HepG2 (cell line): Measurements from ENCODE around the gene AQP7. TPM values are rescaled to one million over a fixed set of nuclear protein-coding genes. Genes with fewer than 3 reads are reported as not detected.

Experiments
- ATAC-seq: fragments of 200-7000 bp; cut with Tn5 transposase; 3 replicates; pipeline ENCODE4 v1.9.1; 2020; ENCODE audit warnings: mild to moderate bottlenecking, moderate library complexity
- BruUV-seq: library from RNA; stranded (reverse); fragments of 400-500 nt; replicated peaks from 2 replicates; lab custom pipeline; 2021; lab: Mats Ljungman, UMichigan
- CTCF ChIA-PET: fragments of 300-600 bp; formaldehyde crosslinking; extraction: SDS; loops from one replicate; lab custom pipeline; 2021; ENCODE audit warnings: low total read pairs, inconsistent platforms, low intra/inter-chr PET ratio; lab: Yijun Ruan, JAX
- POLR2A ChIA-PET: fragments of 350-600 bp; sonication (Branson Sonifier 250); formaldehyde crosslinking; loops from one replicate; lab custom pipeline; 2020; ENCODE audit warnings: antibody characterized with exemption, inconsistent platforms; lab: Yijun Ruan, JAX
- DNase-seq: peaks from one replicate; pipeline ENCODE4 v3.0.0-alpha.2; 2015; ENCODE audit warnings: low spot score
- FAIRE-seq: peaks from 3 replicates; lab custom pipeline; 2011; peaks lifted over from hg19 to GRCh38; lab: Jason Lieb, UNC
- H2AFZ ChIP-seq: one replicate; pipeline ENCODE4 v1.6.1; 2011; ENCODE audit warnings: low read length, inconsistent platforms
- H3K27ac ChIP-seq: fragments of 300-600 bp; 3 replicates; pipeline ENCODE4 v1.8.0; 2011; ENCODE audit warnings: mixed run types, mild to moderate bottlenecking, mixed read lengths, low read length, inconsistent platforms; ENCODE audit not compliant: insufficient read depth; ENCODE audit errors: extremely low read length
- H3K27me3 ChIP-seq, 2 experiments: fragments of 200-600 bp in 1 of 2; 2 replicates in 1 of 2; 3 replicates in 1 of 2; pipeline versions ENCODE4 v1.6.0 to v1.8.0; 2011; ENCODE audit warnings: low read length in 2 of 2, mild to moderate bottlenecking in 2 of 2, moderate library complexity in 2 of 2, inconsistent platforms in 1 of 2; ENCODE audit not compliant: insufficient read depth in 2 of 2, control insufficient read depth in 1 of 2
- H3K36me3 ChIP-seq, 2 experiments: fragments of 200-600 bp in 1 of 2; replicated peaks in 1 of 2; 2 replicates in 1 of 2; 3 replicates in 1 of 2; pipeline versions ENCODE4 v1.5.1 to v1.8.0; 2011; ENCODE audit warnings: low read length in 2 of 2, inconsistent platforms in 1 of 2; ENCODE audit not compliant: insufficient read depth in 2 of 2, control insufficient read depth in 1 of 2
- H3K4me1 ChIP-seq: 2 replicates; pipeline ENCODE4 v1.5.1; 2012; ENCODE audit warnings: low read length, inconsistent platforms; ENCODE audit not compliant: insufficient read depth
- H3K4me2 ChIP-seq: 2 replicates; pipeline ENCODE4 v1.6.0; 2011; ENCODE audit warnings: low read depth, low read length, inconsistent platforms
- H3K4me3 ChIP-seq, 3 experiments: fragments of 200-600 bp in 1 of 3; sonication (generic), shearing (Covaris generic) in 1 of 3; replicated peaks in 1 of 3; 2 replicates each; pipeline ENCODE4 v1.5.1; 2011 to 2016; ENCODE audit warnings: low read length in 3 of 3, inconsistent platforms in 2 of 3, low read depth in 2 of 3, mild to moderate bottlenecking in 2 of 3, control low read depth in 1 of 3, mixed read lengths in 1 of 3; ENCODE audit not compliant: insufficient read depth in 1 of 3
- H3K79me2 ChIP-seq: one replicate; pipeline ENCODE4 v1.6.1; 2011; ENCODE audit warnings: low read length, inconsistent platforms; ENCODE audit not compliant: insufficient read depth
- H3K9ac ChIP-seq: 2 replicates; pipeline ENCODE4 v1.6.0; 2011; ENCODE audit warnings: mild to moderate bottlenecking, low read depth, low read length, inconsistent platforms; ENCODE audit not compliant: insufficient read depth
- H3K9me3 ChIP-seq: 2 replicates; pipeline ENCODE4 v1.5.1; 2012; ENCODE audit warnings: mild to moderate bottlenecking, low read length
- H4K20me1 ChIP-seq: 2 replicates; pipeline ENCODE4 v1.6.0; 2011; ENCODE audit warnings: inconsistent platforms, mild to moderate bottlenecking, low read length, moderate library complexity; ENCODE audit not compliant: insufficient read depth
- CREB1 ChIP-seq, 2 experiments: fragments of 450-650 bp in 1 of 2; IDR thresholded peaks; 2 replicates each; pipeline ENCODE4 v1.6.1; 2016 to 2017; ENCODE audit warnings: control low read depth in 1 of 2, mild to moderate bottlenecking in 1 of 2, missing compliant biosample characterization in 1 of 2, missing genetic modification characterization in 1 of 2
- HMG20A ChIP-seq: IDR thresholded peaks from 2 replicates; pipeline ENCODE4 v1.6.1; 2016; ENCODE audit warnings: borderline replicate concordance
- MIER3 ChIP-seq: IDR thresholded peaks from 2 replicates; pipeline ENCODE4 v1.6.1; 2016; ENCODE audit warnings: missing compliant biosample characterization, borderline replicate concordance
- NR2F1 ChIP-seq, 2 experiments: fragments of 450-650 bp in 1 of 2; formaldehyde crosslinking in 1 of 2; IDR thresholded peaks; 2 replicates each; pipeline versions ENCODE4 v1.5.0 to v1.6.1; 2016 to 2020; ENCODE audit warnings: mild to moderate bottlenecking in 1 of 2, missing compliant biosample characterization in 1 of 2, missing genetic modification reagents in 1 of 2, moderate library complexity in 1 of 2
- SKI ChIP-seq: fragments of 450-650 bp; IDR thresholded peaks from one replicate; pipeline ENCODE4 v1.6.1; 2018; ENCODE audit warnings: mild to moderate bottlenecking; ENCODE audit not compliant: partially characterized antibody
- TCF7 ChIP-seq: sonication (generic); IDR thresholded peaks from 2 replicates; pipeline ENCODE4 v1.6.1; 2016; ENCODE audit warnings: antibody characterized with exemption, low read depth
- ZFX ChIP-seq: sonication (generic); formaldehyde crosslinking; IDR thresholded peaks from 2 replicates; pipeline ENCODE4 v1.4.0; 2020; ENCODE audit warnings: mild to moderate bottlenecking, low read depth, missing genetic modification reagents, moderate library complexity
- ZGPAT ChIP-seq: IDR thresholded peaks from 2 replicates; pipeline ENCODE4 v1.6.1; 2016; ENCODE audit warnings: mild to moderate bottlenecking
- WGBS: methylation state at CpG from one replicate; pipeline ENCODE4 v1.1.6; 2017; ENCODE audit warnings: low lambda C conversion rate; 5-methylcytosine and 5-hydroxymethylcytosine counted together
- in situ Hi-C: cut with HindIII; loops from 2 replicates; pipeline ENCODE4 v1.10.0; 2017; ENCODE audit warnings: low pct_unique_long_range_greater_than_20kb; ENCODE audit not compliant: extremely low pct_ligation_motif_present
- intact Hi-C: fragments of 100-400 bp; cut with micrococcal nuclease; formaldehyde crosslinking; loops from one replicate; pipeline ENCODE4 v1.10.0; 2022; ENCODE audit not compliant: unreplicated experiment
- polyA plus RNA-seq, 8 experiments: library from polyadenylated mRNA; depleted of rRNA in 3 of 8; stranded (reverse) in 7 of 8; unstranded in 1 of 8; fragments of >200 nt; fragmentation: Illumina TruSeq in 4 of 8; extraction: Trizol in 4 of 8; gene quantifications; 2 replicates each; pipeline versions ENCODE4 v1.2.1 to v1.2.3, GENCODE V29; 2011 to 2016; ENCODE audit warnings: low read depth in 4 of 8, missing spikeins in 1 of 8, mixed read lengths in 1 of 8; ENCODE audit not compliant: insufficient read depth in 1 of 8
- total RNA-seq, 5 experiments: library from RNA; depleted of rRNA; stranded (reverse); fragments of >200 nt; fragmentation: Illumina TruSeq; extraction: Trizol; gene quantifications; 2 replicates each; pipeline ENCODE4 v1.2.3, GENCODE V29; 2016; ENCODE audit warnings: low read depth in 1 of 5
- TF ChIP-seq, protein P1 (sequence below): IDR thresholded peaks from 2 replicates; pipeline ENCODE4 v1.4.0; 2020; ENCODE audit warnings: mild to moderate bottlenecking, missing genetic modification reagents
- TF ChIP-seq, protein P2 (sequence below), 2 experiments: fragments of 450-650 bp in 1 of 2; sonication (generic) in 1 of 2; formaldehyde crosslinking; IDR thresholded peaks; 2 replicates each; pipeline versions ENCODE4 v1.5.0 to v1.8.0; 2020 to 2022; ENCODE audit warnings: mild to moderate bottlenecking in 1 of 2, missing genetic modification reagents in 1 of 2
- TF ChIP-seq, protein P3 (sequence below): IDR thresholded peaks from 2 replicates; pipeline ENCODE4 v1.6.1; 2016; ENCODE audit warnings: low read depth, missing genetic modification reagents, missing compliant biosample characterization

Gene AQP7
- total and polyA plus RNA-seq, 2 of the 13 experiments (the other 11 are each of a cell fraction or from before 2014, with no cell fraction given) = 1.9 to 2.1 TPM

DNA sequence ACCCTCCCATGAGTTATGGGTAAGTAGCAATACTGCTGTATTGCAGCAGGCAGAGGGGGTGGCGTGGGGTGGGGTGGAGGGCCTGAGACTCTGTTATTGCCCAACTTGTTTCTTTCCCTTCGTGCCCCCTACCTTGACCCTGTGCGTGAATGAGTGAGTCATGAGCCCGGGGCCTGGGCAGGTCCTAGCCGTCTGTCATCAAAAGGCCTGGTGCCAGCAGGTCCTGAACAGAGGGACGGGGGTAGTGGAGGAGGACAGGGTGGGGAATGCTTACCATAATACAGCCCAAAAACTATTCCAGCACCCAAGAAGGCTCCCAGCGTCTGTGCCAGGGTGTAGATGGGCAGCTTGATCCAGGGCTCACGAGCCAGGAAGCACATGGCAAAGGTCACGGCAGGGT, 40.7 kb upstream of the AQP7 start:
- peak; percentile 36; the same call in 2 of the 3 replicates for ATAC-seq
- Histone ChIP-seq H3K4me2 (peak overlapping the region; percentile 57), H3K4me3 (peak overlapping the region in 1 of 3 experiments; percentile 25; a peak in 1 of 6 replicates), H2AFZ (no peak overlapping the region), H4K20me1 (no peaks in the 10 kb centered on the region), H3K79me2 (no peaks in the 10 kb centered on the region), H3K27me3 (peaks cover 8 to 32% of the 10 kb centered on the region in 2 experiments), H3K4me1 (peaks cover 58% of the 10 kb centered on the region), H3K9ac (no peak overlapping the region), H3K36me3 (no peaks in the 10 kb centered on the region), H3K9me3 (no peaks in the 10 kb centered on the region), H3K27ac (no peak overlapping the region)
- no TSS peak for BruUV-seq
- POLR2A ChIA-PET = interaction anchor here (1.0 to 2.9 kb wide), 3 partner anchors 10 to 48 kb away, joined by 4 to 10 read pairs (median 9); no protein-coding TSS in a partner anchor
- intact Hi-C loops (no loop called here), in situ Hi-C loops (no loop called here)
- CTCF ChIA-PET = no interaction called here
- no peak for FAIRE-seq
- peak; percentile 65 for DNase-seq
- 23% methylated on average over 4 of the region's 9 CpGs for WGBS
- TF ChIP-seq ZFX (CRISPR knock-in tag) = peak; percentile 41; the same call in 1 of the 2 replicates
- peak; percentile 90 to 92 for TF ChIP-seq NR2F1 (CRISPR knock-in tag; IDR thresholded peaks at IDR 0.05)
- peak; percentile 39 for TF ChIP-seq SKI
- TF ChIP-seq, protein P1, sequence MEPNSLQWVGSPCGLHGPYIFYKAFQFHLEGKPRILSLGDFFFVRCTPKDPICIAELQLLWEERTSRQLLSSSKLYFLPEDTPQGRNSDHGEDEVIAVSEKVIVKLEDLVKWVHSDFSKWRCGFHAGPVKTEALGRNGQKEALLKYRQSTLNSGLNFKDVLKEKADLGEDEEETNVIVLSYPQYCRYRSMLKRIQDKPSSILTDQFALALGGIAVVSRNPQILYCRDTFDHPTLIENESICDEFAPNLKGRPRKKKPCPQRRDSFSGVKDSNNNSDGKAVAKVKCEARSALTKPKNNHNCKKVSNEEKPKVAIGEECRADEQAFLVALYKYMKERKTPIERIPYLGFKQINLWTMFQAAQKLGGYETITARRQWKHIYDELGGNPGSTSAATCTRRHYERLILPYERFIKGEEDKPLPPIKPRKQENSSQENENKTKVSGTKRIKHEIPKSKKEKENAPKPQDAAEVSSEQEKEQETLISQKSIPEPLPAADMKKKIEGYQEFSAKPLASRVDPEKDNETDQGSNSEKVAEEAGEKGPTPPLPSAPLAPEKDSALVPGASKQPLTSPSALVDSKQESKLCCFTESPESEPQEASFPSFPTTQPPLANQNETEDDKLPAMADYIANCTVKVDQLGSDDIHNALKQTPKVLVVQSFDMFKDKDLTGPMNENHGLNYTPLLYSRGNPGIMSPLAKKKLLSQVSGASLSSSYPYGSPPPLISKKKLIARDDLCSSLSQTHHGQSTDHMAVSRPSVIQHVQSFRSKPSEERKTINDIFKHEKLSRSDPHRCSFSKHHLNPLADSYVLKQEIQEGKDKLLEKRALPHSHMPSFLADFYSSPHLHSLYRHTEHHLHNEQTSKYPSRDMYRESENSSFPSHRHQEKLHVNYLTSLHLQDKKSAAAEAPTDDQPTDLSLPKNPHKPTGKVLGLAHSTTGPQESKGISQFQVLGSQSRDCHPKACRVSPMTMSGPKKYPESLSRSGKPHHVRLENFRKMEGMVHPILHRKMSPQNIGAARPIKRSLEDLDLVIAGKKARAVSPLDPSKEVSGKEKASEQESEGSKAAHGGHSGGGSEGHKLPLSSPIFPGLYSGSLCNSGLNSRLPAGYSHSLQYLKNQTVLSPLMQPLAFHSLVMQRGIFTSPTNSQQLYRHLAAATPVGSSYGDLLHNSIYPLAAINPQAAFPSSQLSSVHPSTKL (CRISPR knock-in tag) = peak; percentile 81
- TF ChIP-seq, protein P2, sequence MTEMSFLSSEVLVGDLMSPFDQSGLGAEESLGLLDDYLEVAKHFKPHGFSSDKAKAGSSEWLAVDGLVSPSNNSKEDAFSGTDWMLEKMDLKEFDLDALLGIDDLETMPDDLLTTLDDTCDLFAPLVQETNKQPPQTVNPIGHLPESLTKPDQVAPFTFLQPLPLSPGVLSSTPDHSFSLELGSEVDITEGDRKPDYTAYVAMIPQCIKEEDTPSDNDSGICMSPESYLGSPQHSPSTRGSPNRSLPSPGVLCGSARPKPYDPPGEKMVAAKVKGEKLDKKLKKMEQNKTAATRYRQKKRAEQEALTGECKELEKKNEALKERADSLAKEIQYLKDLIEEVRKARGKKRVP (CRISPR knock-in tag; IDR thresholded peaks at IDR 0.05) = peak in 1 of 2 experiments; percentile 65; a peak in 2 of 4 replicates
- TF ChIP-seq MIER3 = peak; percentile 23; the same call in 1 of the 2 replicates
- TF ChIP-seq, protein P3, sequence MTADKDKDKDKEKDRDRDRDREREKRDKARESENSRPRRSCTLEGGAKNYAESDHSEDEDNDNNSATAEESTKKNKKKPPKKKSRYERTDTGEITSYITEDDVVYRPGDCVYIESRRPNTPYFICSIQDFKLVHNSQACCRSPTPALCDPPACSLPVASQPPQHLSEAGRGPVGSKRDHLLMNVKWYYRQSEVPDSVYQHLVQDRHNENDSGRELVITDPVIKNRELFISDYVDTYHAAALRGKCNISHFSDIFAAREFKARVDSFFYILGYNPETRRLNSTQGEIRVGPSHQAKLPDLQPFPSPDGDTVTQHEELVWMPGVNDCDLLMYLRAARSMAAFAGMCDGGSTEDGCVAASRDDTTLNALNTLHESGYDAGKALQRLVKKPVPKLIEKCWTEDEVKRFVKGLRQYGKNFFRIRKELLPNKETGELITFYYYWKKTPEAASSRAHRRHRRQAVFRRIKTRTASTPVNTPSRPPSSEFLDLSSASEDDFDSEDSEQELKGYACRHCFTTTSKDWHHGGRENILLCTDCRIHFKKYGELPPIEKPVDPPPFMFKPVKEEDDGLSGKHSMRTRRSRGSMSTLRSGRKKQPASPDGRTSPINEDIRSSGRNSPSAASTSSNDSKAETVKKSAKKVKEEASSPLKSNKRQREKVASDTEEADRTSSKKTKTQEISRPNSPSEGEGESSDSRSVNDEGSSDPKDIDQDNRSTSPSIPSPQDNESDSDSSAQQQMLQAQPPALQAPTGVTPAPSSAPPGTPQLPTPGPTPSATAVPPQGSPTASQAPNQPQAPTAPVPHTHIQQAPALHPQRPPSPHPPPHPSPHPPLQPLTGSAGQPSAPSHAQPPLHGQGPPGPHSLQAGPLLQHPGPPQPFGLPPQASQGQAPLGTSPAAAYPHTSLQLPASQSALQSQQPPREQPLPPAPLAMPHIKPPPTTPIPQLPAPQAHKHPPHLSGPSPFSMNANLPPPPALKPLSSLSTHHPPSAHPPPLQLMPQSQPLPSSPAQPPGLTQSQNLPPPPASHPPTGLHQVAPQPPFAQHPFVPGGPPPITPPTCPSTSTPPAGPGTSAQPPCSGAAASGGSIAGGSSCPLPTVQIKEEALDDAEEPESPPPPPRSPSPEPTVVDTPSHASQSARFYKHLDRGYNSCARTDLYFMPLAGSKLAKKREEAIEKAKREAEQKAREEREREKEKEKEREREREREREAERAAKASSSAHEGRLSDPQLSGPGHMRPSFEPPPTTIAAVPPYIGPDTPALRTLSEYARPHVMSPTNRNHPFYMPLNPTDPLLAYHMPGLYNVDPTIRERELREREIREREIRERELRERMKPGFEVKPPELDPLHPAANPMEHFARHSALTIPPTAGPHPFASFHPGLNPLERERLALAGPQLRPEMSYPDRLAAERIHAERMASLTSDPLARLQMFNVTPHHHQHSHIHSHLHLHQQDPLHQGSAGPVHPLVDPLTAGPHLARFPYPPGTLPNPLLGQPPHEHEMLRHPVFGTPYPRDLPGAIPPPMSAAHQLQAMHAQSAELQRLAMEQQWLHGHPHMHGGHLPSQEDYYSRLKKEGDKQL (CRISPR knock-in tag) = 0 out of 2 replicates have a peak, but pooled peaks have one; percentile 23
- peak; percentile 82; the same call in 1 of the 2 replicates for TF ChIP-seq HMG20A
- peak; percentile 51; the same call in 1 of the 2 replicates for TF ChIP-seq ZGPAT (CRISPR knock-in tag)
- peak; percentile 26; the same call in 1 of the 2 replicates for TF ChIP-seq CREB1 (IDR thresholded peaks at IDR 0.05)
- TF ChIP-seq CREB1 (CRISPR knock-in tag; IDR thresholded peaks at IDR 0.05) = no peak
- peak; percentile 18; the same call in 1 of the 2 replicates for TF ChIP-seq TCF7
